GM21786 (cell line): ENCODE data around the gene DDAH1.

Experiments
- ATAC-seq: cut with Tn5 transposase; IDR thresholded peaks from one replicate; pipeline ENCODE4 v1.9.1; 2021; ENCODE audit not compliant: unreplicated experiment

DDAH1 gene

DNA sequence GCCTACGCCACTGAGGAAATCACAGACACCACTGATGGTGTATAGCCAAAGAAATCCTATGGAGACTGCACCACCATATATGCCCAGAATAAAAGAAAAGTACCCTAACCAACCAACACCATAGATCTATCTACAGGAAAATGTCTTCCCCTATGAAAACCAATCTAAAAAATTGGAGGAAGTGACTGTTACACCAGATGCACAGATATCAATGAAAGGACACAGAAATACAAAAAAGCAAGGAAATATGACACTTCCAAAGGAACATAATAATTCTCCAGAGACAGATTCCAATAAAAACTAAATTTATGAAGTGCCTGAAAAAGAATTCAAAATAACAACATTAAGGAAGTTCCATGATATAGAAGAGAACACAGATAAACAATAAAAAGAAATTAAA lies 131.8 kb downstream of the DDAH1 start:
- no peak for ATAC-seq

DNA sequence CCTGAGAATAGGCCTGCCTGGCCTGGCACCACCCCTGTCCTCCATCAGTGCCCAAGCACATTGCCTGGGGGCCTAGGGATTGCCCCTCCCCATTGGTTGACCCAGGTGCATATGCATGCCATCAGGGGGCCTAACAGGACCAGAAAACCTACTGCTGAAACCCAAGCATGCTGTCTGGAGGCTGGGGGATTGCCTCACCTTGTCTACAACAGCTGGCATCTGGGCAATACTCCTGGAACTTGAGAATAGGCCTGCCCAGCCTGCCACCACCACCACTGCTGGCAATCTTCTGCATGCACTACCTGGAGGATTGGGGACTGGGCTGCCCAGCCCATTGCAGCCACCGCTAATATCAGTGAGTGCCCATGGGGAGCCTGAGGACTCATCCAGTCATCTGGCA lies 132.4 kb downstream of the DDAH1 start:
- no peak for ATAC-seq

DNA sequence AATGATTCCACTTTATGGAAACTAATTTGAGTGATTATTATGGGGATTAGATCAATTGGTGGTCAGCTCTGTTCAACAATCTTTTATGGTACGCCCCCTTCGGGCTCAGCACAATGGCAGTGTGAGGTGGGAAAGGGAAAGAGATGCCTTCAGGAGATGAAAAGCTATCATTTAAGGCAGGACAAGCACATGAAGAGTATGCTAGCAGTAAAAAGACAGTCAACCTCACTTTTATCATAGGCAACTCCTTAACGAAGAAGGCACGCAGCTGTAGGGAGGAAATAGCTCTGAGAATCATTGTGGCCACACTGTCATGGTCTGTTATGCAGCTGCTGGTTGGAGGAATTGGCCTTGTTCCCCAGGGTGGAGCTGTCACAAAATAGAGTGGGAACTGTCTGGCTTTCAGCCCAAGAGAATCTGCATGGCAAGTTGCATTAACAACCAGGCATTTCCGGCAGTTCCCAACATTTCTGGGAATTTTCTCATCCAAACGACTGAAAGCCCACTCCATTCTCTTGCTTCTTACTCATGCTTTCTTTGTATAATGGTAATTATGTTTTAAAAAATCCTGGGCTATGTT lies 134.2 kb downstream of the DDAH1 start:
- no peak for ATAC-seq

DNA sequence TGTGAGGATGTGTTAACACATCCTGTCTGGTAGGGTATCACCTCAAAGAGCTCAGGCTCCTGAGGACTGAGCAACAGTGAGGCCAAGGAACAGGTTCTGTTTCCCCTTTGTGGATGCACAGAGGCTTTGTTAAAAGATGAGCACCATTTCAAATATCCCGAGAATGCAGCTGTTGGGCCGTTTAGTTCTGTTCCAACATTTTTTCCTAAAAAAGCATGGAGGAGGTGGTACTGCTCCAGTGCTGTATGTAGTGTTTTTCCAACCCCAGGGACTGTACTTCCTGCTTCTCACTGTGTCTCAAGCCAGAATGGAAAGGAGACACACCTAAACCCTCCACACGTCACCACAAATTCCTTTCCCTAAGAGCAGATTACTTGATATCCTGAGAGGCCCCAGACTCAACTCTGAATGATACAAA lies 134.7 kb downstream of the DDAH1 start:
- no peak for ATAC-seq

DNA sequence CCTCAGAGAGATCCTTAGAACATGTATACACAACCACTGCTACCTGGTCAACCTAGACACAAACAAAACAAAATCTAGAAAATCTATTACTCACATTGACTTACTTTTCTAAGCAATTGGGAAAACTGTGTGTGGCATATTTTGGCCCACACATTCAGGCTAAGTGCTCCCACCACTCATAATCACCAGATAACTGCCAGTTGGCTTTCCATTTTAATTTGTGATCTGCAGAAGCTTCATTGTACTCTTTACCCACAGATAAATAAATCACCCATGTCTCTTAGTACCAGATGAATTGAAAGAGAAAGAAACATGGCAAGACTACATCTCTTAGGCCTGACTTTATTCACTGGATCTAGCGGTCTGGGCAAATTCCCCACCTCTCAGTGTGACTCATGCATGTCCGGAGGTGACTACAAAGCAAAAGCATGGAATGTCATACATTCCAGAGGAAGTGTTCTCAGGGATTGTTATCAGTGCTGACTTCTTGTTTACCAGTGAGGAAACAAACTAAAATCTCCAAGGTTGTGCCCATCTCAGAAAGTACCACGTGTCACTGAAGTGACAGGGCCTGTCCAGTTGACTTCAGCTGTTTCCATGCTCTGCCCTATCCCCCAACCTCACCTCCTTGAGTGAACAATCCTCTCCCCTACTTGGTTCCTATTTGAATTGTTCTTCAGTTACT lies 136.1 kb downstream of the DDAH1 start:
- no peak for ATAC-seq

DNA sequence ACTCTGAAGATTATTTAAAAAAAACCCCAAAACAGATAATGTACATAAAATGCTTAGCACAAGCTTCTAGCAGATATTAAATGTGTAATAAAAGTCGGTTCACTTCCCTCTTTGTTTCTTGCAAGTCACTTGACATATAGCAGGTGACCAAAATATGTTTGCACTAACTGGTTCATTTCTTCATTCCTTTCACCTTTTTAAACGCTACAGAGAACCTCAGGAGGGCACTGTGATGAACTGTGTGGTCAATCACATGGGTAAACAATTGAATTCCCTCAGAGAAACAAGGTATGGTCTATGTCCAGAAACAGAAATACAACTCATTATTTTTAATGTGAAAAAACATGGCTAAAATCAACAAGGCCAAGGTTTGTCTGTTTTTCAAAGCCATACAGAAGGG lies 137.2 kb downstream of the DDAH1 start:
- no peak for ATAC-seq

DNA sequence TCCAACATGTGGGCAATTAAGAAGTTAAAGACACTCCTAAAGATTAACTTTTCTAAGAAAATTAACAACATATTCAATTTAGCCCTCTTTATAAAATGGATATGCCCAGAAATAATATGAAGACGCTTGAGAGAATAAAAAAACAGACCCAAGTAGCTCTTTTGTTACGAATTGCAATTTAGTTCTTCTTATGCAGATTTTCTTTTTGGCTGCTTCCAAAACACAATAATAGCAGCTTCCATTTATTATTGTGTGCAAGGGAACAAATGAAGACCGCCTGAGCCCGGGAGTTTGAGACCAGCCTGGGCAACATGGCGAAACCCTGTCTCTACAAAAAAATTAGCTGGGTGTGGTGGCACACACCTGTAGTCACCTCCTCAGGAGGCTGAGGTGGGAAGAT lies 138.1 kb downstream of the DDAH1 start:
- ATAC-seq = no peak

DNA sequence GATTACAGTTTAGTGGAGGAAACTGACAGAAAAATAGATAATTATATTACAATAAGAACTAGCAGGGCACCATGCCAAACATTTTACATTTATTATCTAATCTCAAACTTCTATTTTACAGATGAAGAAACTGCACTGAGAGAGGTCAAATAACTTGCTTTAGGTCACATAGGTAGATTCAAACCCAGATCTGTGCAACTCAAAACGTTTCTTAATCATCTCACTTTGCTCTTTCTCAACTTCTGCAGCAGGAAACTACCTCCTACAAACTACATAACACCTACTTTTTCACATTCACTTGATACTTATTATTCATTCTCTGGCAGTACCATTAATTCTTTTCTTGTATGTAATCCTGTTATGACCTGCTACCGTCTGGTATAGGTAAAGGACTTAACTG lies 138.6 kb downstream of the DDAH1 start:
- no peak for ATAC-seq

DNA sequence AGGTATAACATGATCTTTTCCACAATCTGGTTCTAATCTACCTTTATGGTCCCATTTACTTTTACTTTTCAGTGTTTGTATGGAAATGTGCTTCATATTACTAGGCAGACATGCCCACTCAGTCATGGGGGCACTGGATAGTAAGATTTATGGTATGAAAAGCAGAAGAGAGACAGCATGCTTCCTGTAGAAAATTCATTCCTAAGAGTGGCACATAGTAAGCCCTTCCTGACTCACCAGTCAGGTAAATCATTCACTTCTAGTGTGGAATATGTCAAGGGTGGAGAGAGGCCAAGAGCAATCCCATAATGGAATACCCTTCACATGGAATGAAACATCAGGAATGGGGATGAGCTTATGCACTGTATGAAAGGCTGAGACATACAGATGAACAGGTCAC lies 139.0 kb downstream of the DDAH1 start:
- no peak for ATAC-seq

DNA sequence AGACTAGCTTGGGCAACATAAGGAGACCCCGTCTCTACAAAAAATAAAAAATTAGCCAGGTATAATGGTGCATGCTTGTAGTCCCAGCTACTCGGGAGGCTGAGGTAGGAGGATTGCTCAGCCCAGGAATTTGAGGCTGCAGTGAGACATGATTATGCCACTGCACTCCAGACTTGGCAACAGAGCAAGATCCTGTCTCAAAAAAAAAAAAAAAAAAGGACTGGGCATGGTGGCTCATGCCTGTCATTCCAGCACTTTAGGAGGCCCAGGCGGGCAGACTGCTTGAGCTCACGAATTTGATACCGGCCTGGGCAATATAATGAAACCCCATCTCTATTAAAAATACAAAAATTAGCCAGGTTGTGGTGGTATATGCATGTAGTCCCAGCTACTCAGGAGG lies 141.2 kb downstream of the DDAH1 start:
- ATAC-seq = no peak

DNA sequence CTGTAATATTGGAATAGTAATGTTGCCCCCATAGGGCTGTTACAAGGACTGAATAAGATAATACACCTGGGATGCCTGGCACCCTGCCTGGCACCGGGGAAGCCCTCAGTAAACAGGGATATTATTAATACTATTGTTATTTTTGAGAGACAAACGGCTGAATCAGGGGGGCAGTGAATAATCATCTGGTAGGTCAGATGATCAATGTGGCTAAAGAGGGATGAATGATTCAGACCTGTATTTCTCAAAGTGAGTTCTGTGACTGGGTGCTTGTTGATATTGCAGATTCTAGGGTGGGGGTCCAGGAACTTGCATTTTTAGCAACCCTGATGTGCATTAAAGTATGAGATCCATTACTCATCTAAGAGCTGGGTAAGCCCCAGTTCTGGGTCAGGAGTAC lies 142.3 kb downstream of the DDAH1 start:
- no peak for ATAC-seq

DNA sequence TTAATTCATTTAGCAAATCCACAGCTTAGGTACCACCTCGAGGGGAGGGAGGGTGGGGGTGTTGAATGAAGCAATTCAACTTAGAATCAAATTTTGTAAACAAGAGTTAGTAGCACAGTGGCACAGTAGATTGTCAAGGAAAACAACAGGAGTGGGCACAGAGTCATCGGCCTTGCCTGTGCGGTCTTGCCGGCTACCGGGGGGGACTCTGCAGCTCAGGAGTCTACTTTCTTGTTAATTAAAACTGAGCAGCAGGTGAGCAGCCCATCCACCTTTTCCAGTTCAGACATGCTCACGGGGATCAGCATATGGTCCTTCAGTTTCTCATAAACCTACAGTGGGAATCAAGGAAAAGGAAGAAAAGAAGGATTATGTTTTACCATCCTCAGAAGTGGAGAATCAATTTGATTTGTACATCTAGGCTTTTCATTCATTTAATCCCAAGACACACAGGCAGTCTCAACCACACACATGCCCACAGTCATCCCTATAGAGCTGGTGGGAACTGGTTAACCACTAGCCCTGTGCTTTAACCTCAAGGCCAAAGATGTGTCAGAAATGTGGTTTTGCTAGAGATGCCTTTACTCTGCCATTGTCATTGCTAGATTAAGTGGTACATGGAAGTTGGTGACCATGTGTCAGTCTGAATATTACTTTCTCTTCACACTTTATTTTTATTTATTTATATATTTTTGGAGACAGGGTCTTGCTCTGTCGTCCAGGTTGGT lies 143.6 kb downstream of the DDAH1 start:
- ATAC-seq = peak; percentile 56

DNA sequence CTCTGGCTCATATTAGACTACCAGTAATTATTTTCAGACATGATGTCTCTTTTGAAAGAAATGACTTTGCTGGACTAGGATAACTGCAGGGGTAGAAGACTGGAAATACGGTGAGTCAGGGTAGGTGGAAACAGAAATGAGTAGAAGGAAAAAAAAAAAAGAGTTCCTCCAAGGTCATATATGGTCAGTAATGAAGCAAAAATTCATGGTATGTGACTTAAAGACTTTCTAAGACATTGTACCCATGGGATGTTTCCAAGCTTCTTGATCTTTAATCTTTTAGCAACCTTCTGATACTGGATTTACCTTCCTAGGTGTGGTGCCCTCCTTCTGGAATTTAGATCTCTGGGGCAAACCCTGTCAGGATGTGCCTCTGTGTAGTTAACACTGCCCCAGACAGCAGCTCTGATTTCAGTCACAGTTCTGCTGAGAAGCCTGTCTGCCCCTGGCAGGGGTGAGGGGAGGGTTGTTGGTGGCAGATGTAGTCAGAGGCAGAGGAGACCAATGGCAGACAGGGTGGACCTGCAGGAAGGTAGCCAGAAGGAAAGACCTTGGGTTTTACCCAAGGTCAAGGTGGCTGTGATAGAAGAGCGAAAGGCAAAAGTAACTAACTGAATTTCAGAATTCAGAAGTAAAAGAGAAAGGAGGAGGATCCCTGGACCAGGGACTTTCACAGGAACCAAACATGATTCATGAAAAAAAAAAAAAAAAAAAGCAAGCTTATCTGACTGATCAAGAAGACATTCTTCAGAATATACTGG lies 144.4 kb downstream of the DDAH1 start:
- no peak for ATAC-seq

DNA sequence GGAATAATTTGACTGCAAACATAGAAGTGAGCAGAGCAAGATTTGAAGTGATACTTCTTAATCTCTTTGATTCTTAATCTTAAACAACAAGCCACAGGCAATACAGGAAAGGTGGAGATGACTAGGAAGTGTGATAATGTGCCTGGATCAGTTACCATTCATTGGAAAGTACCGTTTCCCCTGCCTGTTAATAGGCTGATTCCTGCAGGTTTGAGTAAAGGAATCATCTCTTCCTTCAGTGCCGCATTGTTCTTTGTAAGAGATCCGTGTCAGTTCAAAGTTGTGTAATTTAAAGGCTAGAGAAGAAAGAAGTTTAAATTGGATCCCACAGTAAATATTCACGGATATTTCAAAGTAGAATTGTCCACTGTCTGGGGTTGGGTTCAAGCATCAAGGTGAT lies 145.0 kb downstream of the DDAH1 start:
- no peak for ATAC-seq

DNA sequence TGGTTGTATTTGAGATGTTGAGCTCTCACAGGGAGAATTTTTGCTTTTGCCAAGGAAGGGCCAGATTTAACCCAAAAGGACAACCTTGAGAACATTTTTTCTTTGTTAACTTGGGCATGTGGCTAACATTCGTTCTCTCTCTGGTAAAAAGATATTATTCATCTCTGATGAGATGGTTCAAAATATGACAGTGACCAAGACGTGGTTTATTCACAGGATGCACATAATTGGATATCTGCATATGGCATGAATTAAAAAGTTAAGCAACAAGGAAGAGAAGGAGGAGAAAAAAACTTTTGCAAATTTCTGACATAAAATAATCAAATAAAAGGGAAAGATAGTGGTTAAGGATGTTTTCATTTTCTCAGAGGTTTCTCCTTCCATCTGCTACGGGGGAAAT lies 145.5 kb downstream of the DDAH1 start:
- no peak for ATAC-seq

DNA sequence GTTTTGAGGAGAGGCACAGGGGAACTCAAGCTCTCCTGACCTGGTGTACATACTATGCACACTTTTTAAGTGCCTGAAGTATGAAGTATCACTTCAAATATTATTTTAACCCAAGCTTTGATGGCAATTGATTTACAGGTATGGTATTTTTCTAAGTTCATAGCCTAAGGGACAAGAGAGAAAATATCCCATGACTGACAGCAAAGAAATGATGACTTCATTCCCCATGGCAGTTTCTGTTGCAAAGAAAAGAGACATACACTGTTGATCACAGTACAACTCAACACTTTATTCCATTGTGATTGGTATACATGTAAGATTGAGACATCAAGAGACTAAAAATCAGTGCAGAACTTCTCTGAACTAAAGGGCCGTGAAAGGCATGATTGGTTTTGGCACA lies 146.7 kb downstream of the DDAH1 start:
- no peak for ATAC-seq

DNA sequence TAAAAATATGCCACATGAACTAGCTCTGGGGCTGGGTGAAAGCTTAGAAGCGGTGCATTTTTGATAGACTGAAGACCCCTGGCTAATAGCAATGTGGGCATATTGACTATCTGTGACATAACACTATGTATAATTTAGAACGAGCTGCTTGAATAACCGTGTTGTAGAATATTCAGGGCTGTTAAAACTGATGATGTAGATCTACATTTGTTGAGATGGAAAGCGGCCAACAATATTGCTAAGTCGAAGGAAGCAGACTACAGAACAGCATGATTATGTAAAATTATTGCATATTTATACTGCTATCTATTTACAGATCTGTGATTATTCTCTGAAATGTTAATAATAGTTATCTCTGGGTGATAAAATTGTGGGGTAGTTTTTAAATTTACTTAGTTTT lies 147.4 kb downstream of the DDAH1 start:
- no peak for ATAC-seq

DNA sequence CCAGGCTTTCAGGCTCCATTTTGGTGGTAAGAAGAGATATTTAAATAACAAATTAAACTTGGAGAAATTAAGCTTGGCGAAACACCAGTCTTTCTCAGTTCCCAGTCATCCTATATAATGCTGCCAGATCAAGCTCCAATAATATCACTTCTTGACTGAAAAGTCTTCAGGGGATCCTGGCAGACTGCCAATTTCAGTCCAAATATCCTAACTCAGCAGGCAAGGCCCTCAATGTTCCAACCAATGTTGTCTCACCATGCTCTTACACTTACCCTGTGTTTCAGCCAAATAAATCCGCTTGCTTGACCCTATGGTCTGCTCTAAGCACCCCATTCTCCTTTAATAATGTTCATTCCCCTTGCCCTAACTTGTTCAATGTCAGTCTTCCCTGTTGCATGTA lies 148.6 kb downstream of the DDAH1 start:
- ATAC-seq = no peak

DNA sequence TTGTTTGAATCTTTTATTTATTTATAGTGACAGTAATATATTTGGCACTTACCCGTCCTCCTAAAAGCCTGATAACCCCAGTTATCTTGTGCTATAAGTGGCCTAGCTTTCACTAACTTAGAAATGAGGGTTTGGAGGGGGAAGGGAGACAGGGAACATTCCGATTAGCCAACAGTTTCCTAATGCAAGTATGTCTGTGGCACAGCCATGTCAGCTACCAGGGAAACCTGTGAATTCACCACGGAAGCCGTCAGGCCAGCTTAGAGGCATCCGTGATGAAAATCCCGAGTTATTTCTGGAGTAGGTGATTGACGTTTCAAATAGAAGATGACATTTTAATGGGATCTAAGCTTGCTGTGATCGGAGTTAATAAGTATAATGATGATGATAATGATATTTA lies 149.2 kb downstream of the DDAH1 start:
- ATAC-seq = no peak

DNA sequence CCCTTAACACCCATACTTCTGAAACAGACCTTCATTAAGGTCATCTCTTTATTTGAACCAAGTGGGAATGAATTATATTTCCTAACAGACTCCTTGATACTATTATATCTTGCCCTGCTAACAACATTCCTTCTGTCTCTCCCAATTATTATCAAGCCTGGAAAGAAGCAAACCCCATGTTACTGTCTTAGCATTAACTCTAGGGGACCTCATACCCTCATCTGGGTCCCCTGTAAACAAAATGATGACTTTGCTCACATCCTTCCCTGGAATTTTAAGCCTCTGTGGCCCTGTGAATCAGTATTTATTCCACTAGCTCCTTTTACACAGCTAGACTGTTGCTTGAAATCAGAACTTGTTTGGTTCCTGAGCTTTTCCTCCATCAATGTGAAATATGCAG lies 150.2 kb downstream of the DDAH1 start:
- no peak for ATAC-seq

DNA sequence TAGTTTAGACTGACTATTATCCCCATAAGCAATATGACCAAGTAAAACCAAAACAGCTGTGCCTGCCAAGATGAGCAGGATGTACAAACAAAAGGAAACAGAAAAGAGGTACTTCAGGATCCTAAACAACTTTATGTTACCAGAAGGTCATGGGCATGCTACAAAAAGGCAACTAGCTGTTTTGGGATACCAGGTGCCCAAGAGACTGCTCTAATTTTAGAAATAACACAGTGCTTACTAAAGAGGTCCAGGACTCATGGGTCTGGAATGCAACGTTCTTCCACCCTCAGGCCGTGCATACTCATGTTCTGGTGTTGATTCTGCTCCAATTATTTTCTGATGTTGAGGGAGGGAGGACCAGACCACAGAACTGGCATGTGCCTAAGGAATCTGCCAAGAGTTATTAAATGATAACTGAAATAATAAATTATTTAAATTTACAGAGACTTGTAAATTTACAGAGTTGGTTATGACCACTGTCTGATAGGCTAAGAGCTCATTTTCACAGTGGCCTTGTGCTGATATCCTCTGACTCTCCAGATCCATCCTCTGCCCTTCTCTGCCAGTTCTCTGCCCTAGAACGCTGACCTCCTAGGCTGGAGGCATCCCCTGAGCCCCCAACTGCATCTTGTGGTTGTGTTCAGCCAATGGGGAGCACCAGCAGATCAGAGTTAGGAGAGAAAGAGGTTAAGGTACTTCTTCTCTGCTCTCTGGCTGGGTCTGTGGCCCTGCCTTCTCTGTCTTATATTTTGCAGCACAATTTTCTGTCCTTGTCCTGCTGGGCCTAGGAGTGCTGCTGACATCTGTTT lies 150.9 kb downstream of the DDAH1 start:
- no peak for ATAC-seq
